ENCODE results near the gene BTF3L4.

The BTF3L4 gene

DNA sequence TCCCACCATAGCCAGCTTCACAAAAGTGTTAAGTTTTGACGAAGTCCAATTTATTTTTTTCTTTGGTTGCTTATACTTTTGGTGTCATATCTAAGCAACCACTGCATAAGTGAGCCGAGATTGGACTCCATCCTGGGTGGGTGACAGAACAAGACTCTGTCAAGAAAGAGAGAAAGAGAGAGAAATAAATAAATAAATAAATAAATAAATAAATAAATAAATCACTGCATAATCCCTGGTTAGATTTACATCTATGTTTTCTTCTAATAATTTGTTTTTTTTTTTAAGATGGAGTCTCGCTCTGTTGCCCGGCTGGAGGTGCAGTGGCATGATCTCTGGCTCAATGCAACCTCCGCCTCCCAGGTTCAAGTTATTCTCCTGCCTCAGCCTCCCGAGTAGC lies 67.5 kb downstream of the BTF3L4 start:
- DNase-seq, result no peak

DNA sequence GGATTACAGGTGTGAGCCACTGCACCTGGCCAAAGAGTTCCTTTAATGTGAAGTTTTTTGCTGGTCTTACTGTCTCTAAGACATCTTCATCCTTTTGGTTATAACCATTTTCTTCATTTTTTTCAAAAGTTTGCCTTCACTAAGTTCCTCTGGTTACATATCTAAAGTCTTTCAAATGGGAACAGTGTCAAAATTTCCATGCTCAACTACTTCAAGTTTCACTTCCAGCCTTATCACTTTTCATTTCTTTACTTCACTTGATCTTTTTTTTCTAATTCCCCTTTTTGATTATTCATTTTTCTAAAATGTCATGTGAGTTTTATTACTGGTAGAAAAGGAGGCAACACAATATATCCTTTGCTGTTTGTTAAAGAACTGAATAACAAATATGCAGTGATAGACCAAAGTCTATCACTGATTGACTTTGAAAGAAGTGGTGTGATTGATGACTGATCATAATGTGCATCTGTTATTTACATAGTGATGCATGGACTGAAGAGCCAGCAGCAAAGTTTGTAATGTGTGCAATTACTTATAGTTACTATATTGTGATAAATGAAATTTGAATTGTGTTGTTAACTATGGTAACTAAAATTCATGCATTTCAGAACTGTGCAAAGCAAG lies 69.8 kb downstream of the BTF3L4 start:
- no peak for DNase-seq

- DNase-seq, result peak in 3 of 14 donors; percentile 0 to 11 (median 1)
These were observed 71.4 kb downstream of the BTF3L4 start for GRCh38 chr1:52127181-52128180.

- peak in 1 of 14 donors; percentile 32 for DNase-seq
These were observed 83.9 kb downstream of the BTF3L4 start for GRCh38 chr1:52139817-52140540.

Data from C1 segment of cervical spinal cord (tissue), 14 donors.